IPS DF 4.7 (cell line): ENCODE measurements around the gene FAXC.

ENCODE experiments used
- DNase-seq: peaks from one replicate; pipeline ENCODE4 v3.0.0-alpha.2; 2013; ENCODE audit warnings: low spot score; ENCODE audit errors: extremely low read depth

FAXC gene

DNA sequence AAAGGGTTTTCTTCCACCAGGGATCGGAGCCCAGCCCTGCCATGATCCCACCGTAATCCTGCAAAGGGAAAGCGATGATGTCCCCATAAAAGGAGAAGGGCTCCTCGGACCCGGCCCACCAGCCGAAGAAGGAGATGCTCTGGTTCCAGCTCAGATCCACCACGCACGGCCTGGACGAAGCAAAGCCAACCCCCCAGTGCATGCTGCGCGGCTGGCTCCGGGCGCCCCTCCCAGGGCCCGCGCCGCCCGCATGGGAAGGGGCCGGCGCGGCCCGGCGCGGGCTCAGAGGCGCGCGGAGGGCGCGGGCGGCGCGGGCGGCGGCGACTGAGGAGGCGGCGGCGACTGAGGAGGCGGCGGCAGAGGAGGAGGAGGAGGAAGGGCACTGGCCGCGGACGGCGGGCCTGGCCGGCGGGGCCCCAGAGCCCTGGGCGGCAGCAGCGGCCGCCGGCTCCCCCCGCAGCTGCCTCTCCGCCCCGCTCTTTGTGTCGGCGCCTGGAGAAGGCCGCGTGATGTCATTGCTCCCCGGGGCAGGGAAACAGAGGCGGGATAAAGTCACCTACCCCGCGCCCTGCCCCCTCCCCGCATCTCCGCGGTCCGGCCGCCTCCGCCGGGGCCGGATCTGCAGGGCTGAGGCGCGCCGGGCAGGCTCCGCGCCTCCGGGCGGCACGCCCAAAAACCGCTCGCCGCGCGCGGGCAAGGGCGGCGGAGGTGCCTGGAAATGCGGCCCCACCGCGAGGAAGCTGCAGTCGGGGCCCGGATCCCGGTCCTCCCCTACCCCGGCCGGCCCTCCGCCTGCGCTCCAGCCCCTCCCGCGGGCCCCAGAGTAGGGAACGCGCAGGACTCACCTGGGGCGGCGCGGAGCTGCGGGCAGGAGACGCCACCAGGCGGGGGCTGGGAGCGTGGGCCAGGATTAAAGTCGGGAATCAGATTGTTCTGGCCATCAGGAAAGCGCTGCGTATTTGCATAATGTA, at the start of gene FAXC:
FAXC (minus strand) TSS at position 504 of the 971 bp plus-strand sequence; CDS start at position 202, 302 bp downstream.
- DNase-seq: no peak

DNA sequence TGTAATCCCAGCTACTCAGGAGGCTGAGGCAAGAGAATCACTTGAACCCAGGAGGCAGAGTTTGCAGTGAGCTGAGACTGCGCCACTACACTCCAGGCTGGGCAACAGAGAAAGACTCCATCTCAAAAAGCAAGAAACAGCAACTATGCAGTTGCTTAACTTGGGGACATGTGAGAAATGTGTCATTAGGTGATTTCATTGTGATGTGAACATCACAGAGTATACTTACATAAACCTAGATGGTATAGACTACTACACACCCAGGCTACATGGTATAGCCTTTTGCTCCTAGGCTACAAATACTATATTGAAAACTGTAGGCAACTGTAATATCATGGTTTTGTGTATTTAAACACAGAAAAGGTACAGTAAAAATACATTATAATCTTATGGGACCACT, 47.8 kb upstream of the FAXC start:
- DNase-seq: no peak

DNA sequence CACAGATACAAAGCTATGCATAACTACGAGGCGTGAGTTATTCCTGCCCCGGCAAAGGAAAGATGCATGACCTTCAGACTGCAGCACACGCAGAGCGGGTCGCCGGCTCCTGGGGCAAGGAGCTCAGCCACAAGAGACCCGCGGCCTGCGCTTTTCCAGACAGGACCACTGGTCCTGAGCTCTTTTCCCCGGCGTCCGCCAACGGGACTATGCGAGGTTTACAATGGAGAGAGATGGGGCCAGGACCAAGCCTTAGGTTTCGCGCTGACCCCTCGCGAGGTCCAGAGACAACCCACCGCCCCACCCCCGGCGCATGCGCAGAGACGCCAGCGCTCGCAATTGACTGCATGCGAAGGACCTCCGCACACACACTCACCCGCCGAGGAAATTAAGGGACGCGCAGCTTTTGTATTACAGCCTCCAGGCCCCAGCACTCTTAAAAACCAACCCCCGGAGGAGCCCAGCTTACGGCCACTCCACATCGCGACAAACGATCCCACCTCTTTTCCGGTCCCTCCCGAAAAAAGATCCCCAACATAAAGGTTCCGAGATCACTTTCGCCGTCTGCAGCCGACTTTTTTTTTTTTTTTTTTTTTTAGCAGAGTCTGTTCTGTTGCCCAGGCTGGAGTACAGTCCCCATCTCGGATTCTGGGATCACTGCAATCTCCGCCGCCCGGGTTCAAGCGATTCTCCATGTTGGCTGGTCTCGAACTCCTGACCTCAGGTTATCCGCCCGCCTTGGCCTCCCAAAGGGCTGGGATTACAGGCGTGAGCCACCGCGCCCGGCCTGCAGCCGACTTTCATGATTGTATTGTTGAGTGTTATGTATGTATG, 44.4 kb upstream of the FAXC start, which contains the start of gene COQ3:
COQ3 (minus strand) TSS at position 498 of the 834 bp plus-strand sequence; CDS start at position 482, 16 bp downstream.
- peak; percentile 64 for DNase-seq

DNA sequence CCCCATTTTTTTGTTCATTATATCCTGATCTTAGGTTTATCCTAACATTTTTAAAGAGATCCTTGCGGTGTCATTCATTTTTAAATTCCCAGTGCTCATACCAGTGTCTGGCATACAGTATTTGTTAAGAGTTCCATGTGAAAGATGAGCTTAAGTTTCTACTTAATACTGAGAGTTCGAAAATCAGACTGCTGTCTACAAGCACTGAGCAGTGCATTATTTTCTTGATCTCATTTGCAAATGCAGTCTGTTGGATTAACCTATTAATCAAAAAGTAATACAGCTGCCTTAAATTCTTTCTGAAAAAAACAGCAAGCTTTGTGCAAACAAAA, 43.9 kb upstream of the FAXC start:
- no peak for DNase-seq

DNA sequence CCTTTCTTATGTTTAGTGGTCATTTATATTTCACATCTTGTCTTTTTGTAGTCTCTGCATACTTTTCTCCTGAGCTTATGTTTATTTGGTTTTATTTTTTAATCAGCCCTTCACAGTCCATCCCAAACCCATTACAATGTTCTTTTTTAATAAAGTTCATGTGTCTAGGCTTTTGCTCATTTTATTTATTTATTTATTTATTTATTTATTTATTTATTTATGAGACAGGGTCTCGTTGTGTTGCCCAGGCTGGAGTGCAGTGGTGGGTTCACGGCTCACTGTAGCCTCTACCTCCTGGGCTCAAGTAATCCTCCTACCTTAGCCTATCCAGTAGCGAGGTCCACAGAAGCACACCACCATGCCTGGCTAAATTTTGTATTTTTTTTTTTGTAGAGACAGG, 41.4 kb upstream of the FAXC start:
- no peak for DNase-seq

DNA sequence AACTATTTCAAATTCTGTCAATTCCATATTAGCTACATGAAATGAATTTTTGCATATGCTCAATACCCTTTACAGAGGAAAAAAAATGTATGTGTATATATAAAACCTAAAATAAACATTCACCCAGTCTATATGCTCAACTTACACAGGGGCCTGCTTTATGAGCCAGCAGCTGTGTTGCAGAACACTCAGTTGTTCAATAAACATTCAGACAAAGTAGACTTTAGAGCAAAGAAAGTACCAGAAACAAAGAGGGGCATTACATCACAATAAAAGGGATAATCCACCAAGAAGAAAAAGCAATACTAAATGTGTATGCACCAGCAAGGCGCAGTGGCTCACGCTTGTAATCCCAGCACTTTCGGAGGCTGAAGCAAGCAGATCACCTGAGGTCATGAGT, 35.0 kb upstream of the FAXC start:
- no peak for DNase-seq

DNA sequence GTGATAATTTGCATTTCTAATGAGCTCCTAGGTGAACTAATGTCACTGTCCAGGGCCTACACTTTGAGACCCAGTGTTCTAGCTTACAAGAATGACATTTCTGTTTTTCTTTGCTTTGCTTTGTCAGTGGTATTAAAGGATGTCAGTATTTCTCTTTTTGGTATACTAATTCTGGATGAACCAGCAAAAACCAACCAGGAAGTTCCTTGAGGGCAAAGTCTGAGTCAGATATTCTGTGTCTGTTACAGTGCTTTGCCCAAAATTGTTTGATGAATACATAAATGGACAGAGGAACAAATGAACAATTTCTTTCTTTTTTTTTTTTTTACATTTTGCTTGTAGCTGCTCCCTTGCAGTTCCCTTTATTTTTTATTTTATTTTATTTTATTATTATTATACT, 29.2 kb upstream of the FAXC start:
- DNase-seq: no peak

DNA sequence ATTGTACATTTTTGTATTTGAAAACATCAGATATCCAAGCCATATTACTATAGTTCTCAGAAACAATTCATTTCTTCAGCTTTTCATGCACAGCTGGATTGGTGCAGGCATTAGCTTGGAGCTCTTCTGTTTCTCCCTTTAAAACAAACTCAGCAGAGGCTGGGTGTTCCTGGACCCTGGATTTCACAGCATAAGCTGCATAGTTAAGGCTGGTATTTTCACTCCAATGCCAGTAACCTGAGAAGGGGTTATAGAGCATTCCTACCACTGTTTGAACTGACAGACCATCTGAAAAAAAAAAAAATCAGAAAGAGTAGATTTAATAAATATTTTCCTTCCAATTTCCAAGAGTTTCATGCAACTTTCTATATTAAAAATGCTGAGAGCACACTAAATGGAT, 20.1 kb upstream of the FAXC start:
- no peak for DNase-seq

DNA sequence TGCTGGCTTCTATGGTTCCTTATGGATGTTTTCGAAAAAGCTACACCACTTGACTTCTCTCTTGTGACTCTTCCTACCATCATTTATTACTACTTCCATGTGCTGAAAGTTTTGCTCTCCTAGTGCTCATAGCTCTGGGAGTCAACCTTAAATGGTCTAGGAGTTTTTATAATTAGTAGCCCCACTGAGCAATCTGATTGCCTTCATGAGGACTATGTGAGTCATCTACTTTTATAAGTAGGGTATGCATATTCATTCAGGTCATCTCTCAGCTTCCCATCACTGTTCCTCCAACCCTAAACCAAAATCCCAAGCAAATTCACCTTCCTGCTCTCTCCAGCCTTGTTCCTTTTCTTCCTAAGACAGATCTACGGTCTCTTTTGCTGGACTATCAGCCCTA, 17.4 kb upstream of the FAXC start:
- no peak for DNase-seq

DNA sequence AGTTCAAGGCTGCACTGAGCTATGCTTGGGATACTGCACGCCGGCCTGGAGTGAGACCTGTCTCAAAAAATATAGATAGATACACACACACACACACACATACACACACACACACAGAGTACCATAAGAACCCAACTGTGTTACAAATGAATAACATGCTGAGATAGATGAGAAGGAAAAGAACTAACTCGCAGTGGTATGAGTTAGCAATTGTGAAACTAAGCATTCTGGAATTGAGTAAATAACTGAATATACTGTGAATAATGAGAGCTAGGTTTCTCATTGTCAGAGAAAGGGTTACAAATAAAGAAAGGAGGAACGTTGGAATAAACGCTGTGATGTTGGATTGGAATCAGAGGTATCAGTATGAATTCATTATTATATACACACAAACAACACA, 14.6 kb upstream of the FAXC start:
- no peak for DNase-seq

DNA sequence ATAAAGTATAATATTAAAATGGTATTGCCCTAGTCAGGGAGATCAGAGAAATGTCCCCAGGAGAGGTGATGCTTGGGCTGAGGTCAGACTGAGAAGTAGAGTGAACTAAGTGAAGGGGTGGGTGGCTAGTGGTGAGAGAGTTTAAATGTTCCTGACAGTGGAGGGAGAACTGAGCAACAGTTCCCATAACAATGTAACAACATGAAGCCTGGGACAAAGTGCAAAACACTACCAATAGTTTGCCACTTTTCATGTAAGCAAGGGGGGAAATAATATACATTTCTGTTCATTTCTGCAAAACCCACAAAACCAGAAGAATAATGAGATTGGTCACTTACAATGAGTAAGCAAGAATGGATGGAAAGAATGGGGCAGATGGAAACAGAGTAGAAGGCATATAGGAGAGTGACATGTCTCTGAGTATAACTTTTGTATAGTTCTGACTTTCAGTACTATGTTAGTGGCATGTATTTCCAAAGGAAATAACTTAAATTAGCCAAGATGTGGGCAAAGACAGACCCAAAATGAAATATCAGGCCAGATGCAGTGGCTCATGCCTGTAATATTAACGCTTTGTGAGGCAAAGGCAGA, 13.3 kb upstream of the FAXC start:
- DNase-seq: no peak

DNA sequence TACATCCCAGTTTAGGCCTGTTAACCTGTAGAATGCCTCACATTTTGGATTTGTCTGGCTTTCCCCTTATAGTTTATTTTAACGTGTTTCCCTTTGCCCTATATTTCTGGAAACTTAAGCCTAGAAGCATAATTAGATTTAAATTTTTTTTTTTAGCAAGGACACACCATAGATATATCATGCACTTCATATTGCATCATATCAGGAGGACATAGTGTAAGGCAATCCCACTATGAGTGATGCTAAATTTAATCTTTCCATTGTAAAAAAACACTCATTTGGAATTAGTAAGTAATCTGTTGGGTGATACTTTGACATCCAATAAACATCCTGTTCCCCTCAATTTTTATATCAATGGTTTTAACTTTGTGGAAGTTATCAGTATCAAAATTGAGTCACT, 10.3 kb upstream of the FAXC start:
- no peak for DNase-seq

DNA sequence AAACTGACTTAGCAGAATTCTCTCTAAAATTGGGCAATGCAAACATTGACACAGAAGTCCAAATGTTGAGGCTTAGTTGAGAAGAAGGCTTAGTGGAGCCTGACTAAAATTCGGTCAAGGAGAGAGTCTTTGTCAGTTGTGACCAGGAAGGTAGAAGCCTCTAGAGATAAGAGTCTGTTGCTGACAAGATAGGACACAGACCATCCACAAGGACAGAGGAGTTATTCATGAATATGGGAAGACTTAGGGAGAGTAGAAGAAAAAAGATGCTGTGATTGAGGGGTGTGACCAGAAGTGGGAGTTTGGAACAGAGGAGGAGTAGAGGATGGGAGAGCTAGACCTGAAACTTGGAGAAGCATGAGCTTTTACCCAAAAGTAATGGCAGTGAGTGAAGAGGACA, 7.2 kb upstream of the FAXC start:
- DNase-seq: no peak

DNA sequence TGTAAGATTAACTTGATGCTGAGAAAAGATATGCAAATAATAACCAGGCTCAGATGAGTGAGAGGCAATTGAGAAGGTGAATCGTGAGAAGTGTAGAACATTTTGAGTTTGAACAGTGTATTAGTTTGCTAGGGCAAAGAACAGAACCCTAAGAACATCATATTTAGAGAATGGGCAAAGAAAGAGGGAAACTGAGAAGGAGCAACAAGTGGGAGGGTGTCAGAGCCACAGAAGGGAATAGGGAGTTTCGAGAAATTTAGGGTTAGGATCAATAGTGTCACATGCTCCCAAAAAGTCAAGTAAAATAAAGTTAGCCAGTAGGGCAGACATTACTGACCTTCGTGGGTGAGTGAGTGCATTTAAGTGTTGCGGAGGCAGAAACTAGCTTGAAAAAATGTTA, 5.5 kb upstream of the FAXC start:
- no peak for DNase-seq

DNA sequence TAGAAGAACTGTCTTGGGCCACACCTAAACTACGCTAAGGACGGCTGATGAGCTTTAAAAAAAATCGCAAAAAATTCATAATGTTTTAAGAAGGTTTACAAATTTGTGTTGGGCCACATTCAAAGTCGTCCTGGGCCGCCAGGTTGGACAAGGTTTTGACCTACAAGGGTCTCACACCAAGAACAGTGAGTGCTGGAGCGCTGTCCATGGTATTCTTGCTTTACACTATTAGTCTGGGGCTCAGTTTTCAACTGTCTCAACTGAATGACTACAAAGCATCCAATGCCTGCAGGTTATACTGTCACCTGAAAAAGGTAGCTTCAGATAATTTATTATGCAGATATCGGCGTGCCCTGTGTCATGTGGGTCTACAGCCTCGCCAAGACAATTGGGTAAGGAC, 3.7 kb upstream of the FAXC start:
- no peak for DNase-seq

DNA sequence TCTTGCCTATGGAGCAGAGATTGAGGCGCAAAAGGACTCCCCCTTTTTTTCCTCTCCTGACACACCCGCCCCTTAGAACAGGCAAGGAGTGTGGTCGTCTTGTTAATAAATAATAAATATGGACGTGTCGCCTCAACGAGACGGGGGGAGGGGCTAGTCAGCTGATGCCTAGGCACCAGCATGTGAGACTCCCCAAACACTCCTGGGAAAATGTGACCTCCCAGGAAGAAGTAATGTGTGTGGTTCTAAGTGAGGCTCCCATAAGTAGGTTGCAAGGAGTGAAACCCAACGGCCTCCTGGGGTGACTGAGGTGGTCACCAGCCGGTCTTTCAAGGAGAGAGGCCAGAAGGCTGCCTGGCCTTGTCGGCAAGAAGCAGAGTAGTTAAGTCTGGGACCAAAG, 1.1 kb upstream of the FAXC start:
- DNase-seq: no peak

DNA sequence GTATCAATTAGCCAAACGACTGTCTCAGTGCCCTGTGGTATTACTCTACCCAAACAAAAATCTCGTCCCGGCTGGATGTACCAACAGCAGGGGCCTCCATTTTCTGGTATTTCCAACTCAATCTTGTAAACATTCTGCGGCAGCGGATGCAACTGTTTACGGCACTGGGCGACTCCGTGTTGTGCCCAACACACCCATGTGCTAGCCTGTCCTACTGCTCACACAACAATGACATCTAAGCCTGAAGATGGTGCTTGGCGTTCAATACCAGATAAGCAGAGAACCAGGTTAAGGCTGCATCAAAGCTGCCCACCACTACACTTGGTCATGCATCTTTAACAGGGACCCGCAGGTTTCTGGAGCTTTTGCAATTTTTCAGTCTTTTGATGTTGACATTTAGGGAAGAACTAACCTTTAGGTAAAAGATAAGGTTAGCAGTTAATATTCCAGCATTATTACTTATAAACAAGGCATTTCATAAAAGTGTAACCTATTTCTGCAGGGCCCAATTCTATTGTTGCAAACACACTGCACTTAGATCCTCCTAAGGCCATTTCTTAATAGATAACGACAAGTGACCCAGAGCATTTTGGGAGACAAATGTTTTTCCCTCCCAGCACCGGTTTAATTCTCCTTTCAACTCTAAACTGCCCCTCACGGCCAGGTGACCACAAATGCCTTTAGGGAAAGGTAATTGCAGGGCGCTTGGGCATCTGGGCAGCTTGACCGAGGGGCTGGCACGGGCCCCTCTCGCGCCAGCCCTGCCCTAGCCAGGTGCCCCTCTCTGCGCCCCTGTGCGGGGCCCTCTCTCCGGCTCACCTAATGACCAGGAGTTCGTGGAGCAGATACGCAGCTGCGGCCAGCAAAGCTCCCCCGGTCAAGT, 945 bp downstream of the FAXC start:
- DNase-seq: no peak

DNA sequence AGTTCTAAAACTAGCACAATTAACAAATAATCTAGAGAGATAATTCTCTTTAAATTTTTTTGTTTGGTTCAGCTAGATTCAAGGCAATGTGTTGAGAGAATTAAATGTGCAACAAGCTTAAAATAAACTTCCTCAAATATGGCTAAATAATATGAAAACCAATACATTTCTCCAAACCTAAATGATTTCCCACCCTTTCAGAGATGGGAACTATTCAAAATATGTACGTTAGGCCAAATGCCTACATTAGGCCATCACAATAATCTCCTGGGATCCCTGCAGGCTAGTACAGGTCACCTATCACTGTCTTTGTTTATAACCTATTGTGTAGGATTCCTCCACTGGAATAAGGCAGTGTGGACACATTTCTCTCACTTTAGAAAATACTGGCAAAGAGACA, 1.7 kb downstream of the FAXC start:
- no peak for DNase-seq

DNA sequence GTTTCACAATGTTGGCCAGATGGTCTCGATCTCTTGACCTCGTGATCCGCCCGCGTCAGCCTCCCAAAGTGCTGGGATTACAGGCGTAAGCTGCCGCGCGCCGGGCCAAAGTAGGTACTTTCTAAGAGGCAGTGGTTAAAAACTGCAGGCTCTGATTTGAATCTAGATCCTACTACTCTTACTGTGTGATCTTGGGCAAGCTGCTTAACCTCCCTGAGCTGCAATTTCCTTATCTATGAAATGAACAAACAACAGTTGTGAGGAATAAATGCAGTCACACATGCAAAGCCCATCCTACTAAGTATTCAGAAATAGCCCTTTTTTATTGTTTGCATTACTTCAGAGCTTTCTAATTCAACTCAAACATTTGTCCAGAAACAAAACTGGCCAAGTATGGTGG, 2.9 kb downstream of the FAXC start:
- no peak for DNase-seq

DNA sequence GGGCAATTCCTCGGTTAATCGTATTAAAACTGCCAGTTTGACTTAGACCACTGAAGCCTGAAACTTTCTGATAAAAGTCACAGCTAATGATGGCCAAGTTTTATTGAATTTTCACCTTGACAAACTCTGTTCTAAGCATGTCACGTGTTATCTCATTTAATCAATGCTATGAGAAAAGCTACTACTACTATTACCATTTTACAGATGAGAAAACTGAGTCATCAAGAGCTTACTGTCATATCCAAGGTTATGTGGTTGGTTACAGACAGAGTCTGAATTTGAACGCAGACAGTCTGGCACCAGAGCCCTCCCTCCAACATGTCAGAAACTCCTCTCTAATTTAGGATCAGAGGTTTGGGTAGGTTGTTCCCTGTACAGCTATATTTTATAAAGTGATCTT, 4.3 kb downstream of the FAXC start:
- DNase-seq: no peak

DNA sequence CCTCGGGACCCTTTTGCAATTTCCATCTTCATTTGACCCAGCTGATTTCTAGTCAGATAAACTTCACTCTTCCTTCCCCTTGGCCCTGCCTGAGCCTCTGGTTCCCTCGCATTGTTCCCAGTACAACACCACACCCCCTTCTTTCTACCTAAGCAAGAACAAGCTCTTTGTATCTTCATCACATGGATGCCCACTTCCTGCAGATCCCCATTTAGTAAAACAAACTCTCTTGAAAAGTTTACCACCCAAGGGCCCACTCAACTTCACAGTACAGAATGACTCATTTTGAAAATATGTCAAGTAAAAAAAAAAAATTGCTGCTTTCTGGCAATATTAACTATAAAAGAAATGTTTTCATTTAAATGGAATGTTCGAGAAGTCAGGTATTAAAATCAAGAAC, 5.2 kb downstream of the FAXC start:
- DNase-seq: no peak
